IPS DF 6.9 (cell line): ENCODE measurements around the gene MUC4.
"Not testable (repeated sequence)": the region's sequence is repeated elsewhere in the genome, so short reads cannot be mapped to it uniquely, and the experiment has no call there.

ENCODE experiments used
- DNase-seq: peaks from one replicate; pipeline ENCODE4 v3.0.0-alpha.2; 2013; ENCODE audit warnings: low read depth, low spot score
- H3K27ac ChIP-seq: one replicate; pipeline ENCODE4 v1.5.1; 2013; ENCODE audit warnings: low read length, control low read depth
- H3K27me3 ChIP-seq: 2 replicates; pipeline ENCODE4 v1.6.1; 2013; ENCODE audit warnings: mild to moderate bottlenecking, low read length; ENCODE audit not compliant: control insufficient read depth, insufficient read depth
- H3K36me3 ChIP-seq: 2 replicates; pipeline ENCODE4 v1.6.1; 2013; ENCODE audit warnings: low read length; ENCODE audit not compliant: control insufficient read depth, insufficient read depth
- H3K4me1 ChIP-seq: 2 replicates; pipeline ENCODE4 v1.6.1; 2013; ENCODE audit warnings: low read length; ENCODE audit not compliant: control insufficient read depth, insufficient read depth
- H3K4me3 ChIP-seq: 2 replicates; pipeline ENCODE4 v1.5.1; 2013; ENCODE audit warnings: mild to moderate bottlenecking, low read length
- H3K9me3 ChIP-seq: 2 replicates; pipeline ENCODE4 v1.6.1; 2013; ENCODE audit warnings: low read length, inconsistent platforms; ENCODE audit not compliant: control insufficient read depth, insufficient read depth
- WGBS: extraction: QIAGEN DNeasy Blood & Tissue Kit; methylation state at CpG from one replicate; pipeline ENCODE4 v1.1.7; 2013; ENCODE audit warnings: mixed read lengths, missing lambda C conversion rate; ENCODE audit not compliant: insufficient read length, insufficient coverage; 5-methylcytosine and 5-hydroxymethylcytosine counted together

MUC4 gene

DNA sequence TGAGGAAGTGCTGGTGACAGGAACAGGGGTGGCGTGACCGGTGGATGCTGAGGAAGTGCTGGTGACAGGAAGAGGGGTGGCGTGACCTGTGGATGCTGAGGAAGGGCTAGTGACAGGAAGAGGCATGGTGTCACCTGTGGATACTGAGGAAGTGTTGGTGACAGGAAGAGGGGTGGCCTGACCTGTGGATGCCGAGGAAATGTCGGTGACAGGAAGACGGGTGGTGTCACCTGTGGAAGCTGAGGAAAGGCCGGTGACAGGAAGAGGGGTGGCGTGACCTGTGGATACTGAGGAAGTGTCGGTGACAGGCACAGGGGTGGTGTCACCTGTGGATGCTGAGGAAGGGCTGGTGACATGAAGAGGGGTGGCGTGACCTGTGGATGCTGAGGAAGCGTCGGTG, 30.5 kb downstream of the MUC4 start:
- H3K4me1 ChIP-seq, H3K4me3 ChIP-seq, H3K27me3 ChIP-seq, H3K36me3 ChIP-seq, H3K27ac ChIP-seq, H3K9me3 ChIP-seq, DNase-seq: not testable (repeated sequence)
- WGBS = no CpG with 5 or more reads among the region's 12 CpGs

DNA sequence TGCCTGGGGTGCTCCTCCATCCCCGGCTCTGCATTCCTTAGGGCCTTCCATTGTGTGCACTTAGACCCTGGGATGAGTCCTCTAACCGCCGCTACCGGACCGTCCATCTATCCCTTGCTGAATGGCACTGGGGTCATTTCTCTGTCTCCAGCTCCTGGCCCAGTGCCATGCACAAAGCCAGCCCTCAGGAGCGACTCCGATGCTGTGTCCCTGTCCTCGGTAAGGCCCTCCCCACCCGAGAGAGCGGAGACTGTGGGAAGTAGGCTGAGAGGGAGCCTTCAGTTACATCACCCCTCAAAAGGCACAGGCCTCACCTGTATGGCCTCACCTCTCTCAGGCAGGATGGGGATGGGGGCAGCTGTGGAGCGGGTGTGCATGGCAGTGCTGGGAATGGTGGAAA, 33.8 kb downstream of the MUC4 start:
- no peaks in the 10 kb centered on the region for H3K4me1 ChIP-seq
- H3K4me3 ChIP-seq = no peak overlapping the region
- H3K27ac ChIP-seq = no peak overlapping the region
- no peak for DNase-seq
- no peaks in the 10 kb centered on the region for H3K9me3 ChIP-seq
- no peaks in the 10 kb centered on the region for H3K27me3 ChIP-seq
- no CpG with 5 or more reads among the region's 11 CpGs for WGBS
- no peaks in the 10 kb centered on the region for H3K36me3 ChIP-seq

DNA sequence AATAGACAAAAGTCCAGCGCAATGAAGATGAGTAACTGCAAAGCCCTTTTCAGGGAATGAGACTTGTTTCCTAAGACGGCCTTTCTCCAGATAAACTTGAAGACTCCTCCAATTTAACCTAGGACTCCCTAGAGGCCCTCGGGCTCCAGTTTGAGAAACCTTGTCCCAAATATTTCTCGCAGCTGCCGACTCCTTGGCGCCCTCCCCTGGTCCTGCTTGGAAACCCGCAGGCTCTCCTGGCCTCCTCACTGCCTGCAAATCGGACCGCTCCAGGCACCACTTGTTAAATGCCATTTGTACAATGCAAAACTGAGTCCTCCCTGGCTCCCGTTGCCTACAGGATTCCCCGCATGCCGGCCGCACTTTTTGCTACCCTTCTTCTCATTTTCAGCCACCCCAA, 36.8 kb downstream of the MUC4 start:
- peaks cover 2% of the 10 kb centered on the region; the same call in 1 of the 2 replicates for H3K4me1 ChIP-seq
- no peak overlapping the region for H3K27ac ChIP-seq
- DNase-seq = peak; percentile 27
- no CpG with 5 or more reads among the region's 13 CpGs for WGBS
- H3K36me3 ChIP-seq = no peaks in the 10 kb centered on the region
- no peaks in the 10 kb centered on the region for H3K9me3 ChIP-seq
- no peaks in the 10 kb centered on the region for H3K27me3 ChIP-seq
- H3K4me3 ChIP-seq = no peak overlapping the region

DNA sequence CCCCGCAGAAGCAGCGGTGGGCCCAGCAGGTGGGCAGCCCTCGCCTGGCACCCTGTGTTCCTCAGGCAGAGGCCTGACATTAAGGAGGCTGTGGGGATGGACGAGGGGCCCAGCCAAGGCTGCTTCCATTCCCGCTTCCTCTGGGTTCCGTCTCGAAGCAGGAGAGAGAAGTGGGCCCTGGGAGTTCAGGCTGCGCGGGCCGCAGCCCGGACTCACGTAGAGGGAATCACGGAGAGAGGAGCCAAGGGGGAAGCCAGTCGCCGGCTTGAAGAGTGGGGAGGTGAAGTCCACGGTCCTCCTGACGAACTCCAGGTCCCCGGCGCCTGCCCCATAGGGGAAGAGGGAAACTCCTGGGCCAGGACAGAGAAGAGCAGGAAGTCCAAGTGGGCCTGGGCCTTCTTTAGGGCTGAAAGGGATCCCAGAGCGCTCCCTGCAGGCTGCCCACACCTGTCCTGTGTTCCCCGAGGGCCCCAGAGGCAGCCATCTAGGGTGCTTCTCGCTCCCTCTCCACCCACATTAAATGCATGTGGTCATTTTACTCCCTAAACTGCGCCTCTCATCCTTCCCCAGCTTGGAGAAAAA, 37.7 kb downstream of the MUC4 start:
- no peak overlapping the region for H3K27ac ChIP-seq
- H3K9me3 ChIP-seq = no peaks in the 10 kb centered on the region
- no peaks in the 10 kb centered on the region for H3K36me3 ChIP-seq
- WGBS = no CpG with 5 or more reads among the region's 23 CpGs
- DNase-seq = no peak
- no peak overlapping the region for H3K4me3 ChIP-seq
- no peaks in the 10 kb centered on the region for H3K27me3 ChIP-seq
- peaks cover 2% of the 10 kb centered on the region; the same call in 1 of the 2 replicates for H3K4me1 ChIP-seq

DNA sequence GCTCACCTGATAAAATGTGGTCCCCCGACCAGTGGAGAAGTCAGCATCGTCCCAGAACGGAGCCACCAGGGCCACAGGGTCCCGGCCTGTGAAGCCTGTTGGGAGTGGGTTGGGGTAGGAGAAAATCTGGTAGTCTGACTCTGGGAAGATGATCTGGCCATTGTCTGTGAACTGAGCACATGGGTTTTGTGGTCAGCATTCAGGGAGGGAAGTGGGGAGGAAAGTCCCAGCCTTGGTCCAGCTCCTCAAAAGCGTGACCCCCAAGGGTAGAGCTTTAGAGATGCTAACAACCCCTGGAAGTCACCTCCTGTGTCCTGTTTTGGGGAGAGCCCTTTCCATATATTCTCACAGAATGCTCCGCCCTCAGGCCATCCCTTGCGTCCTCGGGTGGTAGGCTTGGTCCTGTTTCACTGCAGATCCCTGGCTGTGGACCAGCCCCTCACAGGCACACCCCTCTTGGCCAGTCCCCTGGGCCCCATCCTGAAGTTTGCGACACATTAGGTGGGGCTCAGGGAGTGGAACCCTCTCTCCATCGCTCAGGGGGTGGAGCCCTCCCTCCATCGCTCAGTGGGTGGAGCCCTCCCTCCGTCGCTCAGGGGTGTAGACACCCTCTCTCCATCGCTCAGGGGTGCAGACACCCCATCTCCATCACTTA, 40.0 kb downstream of the MUC4 start:
- peaks cover 2% of the 10 kb centered on the region; the same call in 1 of the 2 replicates for H3K4me1 ChIP-seq
- H3K4me3 ChIP-seq = no peak overlapping the region
- H3K36me3 ChIP-seq = no peaks in the 10 kb centered on the region
- H3K27ac ChIP-seq = no peak overlapping the region
- H3K27me3 ChIP-seq = no peaks in the 10 kb centered on the region
- WGBS = no CpG with 5 or more reads among the region's 14 CpGs
- DNase-seq = no peak
- no peaks in the 10 kb centered on the region for H3K9me3 ChIP-seq

DNA sequence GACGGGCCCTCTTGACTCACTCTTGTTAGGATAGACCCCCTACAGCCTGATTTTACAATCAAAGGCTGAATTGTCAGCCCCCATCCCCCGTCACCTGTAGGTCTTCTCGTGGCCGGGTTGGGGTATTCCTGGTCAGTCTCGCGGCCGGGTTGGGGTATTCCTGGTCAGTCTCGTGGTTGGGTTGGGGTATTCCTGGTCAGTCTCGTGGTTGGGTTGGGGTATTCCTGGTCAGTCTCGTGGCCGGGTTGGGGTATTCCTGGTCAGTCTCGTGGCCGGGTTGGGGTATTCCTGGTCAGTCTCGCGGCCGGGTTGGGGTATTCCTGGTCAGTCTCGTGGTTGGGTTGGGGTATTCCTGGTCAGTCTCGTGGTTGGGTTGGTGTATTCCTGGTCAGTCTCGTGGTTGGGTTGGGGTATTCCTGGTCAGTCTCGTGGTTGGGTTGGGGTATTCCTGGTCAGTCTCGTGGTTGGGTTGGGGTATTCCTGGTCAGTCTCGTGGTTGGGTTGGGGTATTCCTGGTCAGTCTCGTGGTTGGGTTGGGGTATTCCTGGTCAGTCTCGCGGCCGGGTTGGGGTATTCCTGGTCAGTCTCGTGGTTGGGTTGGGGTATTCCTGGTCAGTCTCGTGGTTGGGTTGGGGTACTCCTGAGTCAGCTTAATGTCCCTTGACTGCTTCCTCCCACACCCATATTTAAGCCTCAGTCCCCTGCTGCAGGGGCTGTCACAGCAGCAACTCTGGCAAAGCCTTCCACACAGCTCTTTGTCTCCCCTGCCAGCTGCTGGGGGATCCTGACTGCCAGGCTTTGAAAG, 40.7 kb downstream of the MUC4 start:
- H3K36me3 ChIP-seq, H3K27me3 ChIP-seq, H3K27ac ChIP-seq, H3K4me1 ChIP-seq, H3K4me3 ChIP-seq, H3K9me3 ChIP-seq, DNase-seq: not testable (repeated sequence)
- no CpG with 5 or more reads among the region's 28 CpGs for WGBS

DNA sequence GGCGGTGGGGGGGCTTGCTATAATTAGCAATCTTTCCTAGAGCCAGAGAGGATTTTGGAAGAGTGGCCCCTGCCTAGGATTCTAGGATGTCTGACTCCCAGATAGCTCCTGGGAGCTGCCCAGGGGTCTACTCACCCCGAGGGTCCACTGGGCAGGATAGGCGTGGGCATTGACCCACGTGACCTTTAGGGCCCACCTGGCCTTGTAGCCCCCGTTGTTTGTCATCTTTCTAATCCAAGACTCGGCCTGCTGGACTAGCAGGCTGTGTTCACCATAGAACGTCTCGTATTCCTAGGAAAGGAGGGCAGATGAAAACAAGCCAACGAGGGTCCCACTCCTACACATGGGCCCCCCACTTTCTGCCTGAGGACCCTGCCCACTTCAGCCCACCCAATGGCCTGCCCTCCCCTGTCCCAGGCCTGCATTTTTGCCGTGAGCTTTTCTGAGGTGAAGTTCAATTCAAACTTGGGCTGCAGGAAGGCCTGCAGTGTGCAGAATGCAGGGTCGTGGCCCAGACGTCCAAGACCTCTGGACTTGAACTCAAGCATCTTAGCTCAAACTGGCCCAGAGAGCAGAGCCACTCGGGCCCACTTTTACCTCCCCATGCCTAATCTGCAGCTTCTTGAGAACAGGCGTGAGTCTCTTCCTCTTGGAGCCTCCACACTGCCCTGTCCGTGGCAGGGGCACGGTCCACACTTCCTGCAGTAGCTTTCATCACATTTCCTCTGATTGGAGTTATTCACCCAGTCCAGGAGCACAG, 41.5 kb downstream of the MUC4 start:
- H3K27ac ChIP-seq = no peak overlapping the region
- H3K4me1 ChIP-seq = peaks cover 2% of the 10 kb centered on the region; the same call in 1 of the 2 replicates
- H3K9me3 ChIP-seq = no peaks in the 10 kb centered on the region
- no peaks in the 10 kb centered on the region for H3K36me3 ChIP-seq
- DNase-seq = no peak
- H3K4me3 ChIP-seq = no peak overlapping the region
- no CpG with 5 or more reads among the region's 16 CpGs for WGBS
- no peaks in the 10 kb centered on the region for H3K27me3 ChIP-seq

DNA sequence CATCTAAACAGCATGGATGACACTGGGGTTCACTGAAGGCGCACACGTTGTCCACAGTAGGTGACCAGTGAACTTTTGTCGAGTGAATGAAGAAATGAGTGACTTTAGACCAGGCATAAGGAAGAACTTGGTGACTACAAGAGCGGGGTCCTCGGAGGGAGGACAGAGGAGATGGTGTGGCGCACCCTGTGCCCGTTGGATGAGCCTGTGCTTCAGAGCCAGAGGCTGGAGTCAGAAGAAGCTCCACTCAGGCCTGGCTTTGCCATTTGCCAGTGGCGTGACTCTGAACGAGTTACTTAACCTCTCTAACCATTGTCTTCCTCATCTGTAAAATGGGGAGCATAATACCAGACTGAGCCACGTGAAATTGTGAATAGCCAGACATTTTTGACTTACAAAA, 42.2 kb downstream of the MUC4 start:
- no peak for DNase-seq
- H3K36me3 ChIP-seq = no peaks in the 10 kb centered on the region
- H3K27me3 ChIP-seq = no peaks in the 10 kb centered on the region
- H3K4me1 ChIP-seq = peaks cover 2% of the 10 kb centered on the region; the same call in 1 of the 2 replicates
- H3K9me3 ChIP-seq = no peaks in the 10 kb centered on the region
- no peak overlapping the region for H3K27ac ChIP-seq
- H3K4me3 ChIP-seq = no peak overlapping the region
- no CpG with 5 or more reads among the region's 10 CpGs for WGBS

DNA sequence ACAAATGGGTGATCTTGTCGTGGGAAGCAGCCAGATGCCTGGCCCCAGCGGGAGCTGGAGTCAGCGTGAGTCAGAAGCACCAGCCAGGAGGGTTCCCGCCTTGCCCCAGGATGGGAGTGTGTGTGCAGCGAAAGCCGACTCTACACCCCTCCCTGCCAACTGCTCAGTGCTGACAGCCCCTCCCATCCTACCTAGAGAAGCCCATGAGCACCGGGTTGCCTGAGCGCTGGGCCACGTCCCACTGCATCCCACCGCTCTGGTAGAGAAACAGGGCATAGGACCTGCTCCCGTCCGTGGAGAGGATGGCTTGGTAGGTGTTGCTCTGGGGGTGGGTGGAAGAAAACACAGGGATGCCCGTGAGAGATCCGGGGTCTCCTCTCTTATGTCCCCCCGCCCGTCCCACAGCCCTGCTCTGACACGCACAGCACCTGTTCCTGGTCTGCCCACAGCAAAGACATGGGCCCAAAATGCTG, 42.9 kb downstream of the MUC4 start:
- Histone ChIP-seq H3K4me1 (peaks cover 2% of the 10 kb centered on the region; the same call in 1 of the 2 replicates), H3K9me3 (no peaks in the 10 kb centered on the region), H3K4me3 (no peak overlapping the region), H3K27me3 (no peaks in the 10 kb centered on the region), H3K36me3 (no peaks in the 10 kb centered on the region), H3K27ac (no peak overlapping the region)
- no CpG with 5 or more reads among the region's 17 CpGs for WGBS
- no peak for DNase-seq

DNA sequence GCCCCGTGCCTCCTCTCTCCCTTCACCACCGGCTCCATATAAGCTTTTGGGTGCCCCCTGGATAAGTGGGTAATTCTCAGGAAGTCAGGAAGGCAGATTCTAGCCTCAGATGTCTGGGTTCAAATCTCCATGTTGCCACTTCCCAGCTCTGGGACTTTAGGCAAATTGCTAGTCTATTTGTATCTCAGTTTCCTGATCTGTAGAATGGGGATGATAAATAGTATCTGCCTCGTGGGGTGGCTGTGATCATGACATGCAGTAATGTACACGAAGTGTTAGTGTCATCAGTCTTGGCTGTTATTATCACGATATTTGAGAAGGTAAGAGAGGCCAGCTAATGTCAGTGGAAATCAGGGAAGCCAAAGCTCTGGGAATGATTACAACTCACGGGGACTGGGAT, 43.3 kb downstream of the MUC4 start:
- no CpG with 5 or more reads among the region's 6 CpGs for WGBS
- no peak overlapping the region for H3K27ac ChIP-seq
- DNase-seq = no peak
- no peak overlapping the region for H3K4me3 ChIP-seq
- no peaks in the 10 kb centered on the region for H3K9me3 ChIP-seq
- peaks cover 2% of the 10 kb centered on the region; the same call in 1 of the 2 replicates for H3K4me1 ChIP-seq
- no peaks in the 10 kb centered on the region for H3K36me3 ChIP-seq
- no peaks in the 10 kb centered on the region for H3K27me3 ChIP-seq
